GM18873 (cell line): ENCODE results near the gene STX1B.

Source experiments
- ATAC-seq: cut with Tn5 transposase; IDR thresholded peaks from one replicate; pipeline ENCODE4 v1.9.1; 2021; ENCODE audit warnings: mild to moderate bottlenecking, moderate library complexity, moderate number of reproducible peaks; ENCODE audit not compliant: unreplicated experiment, low FRiP score

STX1B gene

DNA sequence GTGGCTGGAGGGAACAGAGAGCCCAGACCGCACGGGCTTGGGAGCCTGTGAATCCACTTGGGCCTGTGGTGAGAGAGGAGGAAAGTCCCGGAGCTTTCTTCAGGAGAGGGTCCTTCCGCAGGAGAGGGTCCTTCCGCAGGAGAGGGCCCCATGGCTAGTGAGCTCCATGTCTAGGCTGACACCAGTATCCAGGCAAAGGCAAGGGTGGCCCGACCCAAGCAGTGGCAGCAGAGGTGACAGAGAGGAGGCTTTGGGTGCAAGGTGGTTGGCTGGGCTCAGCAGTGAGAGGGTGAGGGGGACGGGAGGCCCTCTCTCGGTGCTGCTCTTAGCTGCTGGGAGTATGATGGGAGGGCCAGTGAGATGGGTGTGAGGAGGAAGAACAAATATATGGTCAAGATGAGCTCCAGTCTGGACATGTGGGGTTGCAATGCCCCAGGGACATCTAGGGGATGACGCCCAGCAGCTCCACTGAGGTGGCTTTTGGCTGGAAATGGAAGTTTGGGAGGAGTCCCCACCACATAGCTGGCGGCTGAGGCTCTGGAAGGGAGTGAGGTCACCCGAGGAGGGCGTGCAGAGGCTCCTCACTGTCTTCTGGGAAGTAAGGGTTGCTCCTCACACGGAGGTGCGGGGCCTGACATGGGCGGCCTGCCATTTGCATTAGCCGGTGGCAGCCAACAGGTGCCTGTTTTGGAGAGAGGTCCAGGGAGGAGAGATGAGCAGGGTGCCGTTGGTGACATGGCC lies 27.7 kb downstream of the STX1B start:
- ATAC-seq: no peak

DNA sequence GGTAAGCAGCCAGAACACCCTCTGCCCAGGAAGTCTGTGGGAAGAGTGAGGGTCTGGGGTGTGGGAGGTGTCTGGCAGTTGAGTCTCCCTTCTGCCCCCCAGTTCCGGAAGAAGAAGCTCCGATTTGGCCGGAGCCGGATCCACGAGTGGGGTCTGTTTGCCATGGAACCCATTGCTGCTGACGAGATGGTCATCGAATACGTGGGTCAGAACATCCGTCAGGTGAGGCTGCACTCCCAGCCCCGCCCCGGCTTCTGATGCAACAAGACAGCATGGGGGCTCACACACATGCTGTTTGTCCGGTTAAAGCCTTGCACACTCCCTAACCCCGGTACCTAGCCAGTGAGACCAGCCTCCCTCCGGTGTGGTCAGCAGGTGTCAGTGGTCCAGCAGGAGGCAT lies 29.5 kb downstream of the STX1B start:
- ATAC-seq: no peak

DNA sequence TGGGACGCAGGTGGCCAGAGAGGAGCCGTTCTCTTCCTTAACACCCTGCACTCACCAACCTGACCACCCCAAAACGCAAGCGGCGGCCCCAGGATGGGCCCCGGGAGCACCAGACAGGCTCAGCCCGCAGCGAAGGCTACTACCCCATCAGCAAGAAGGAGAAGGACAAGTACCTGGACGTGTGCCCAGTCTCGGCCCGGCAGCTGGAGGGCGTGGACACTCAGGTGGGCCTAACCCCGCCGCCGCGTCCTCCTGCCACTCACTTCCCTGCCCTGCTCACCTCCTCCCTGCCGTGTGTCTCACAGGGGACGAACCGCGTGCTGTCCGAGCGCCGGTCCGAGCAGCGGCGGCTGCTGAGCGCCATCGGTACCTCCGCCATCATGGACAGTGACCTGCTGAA lies 30.0 kb downstream of the STX1B start:
- ATAC-seq: no peak

DNA sequence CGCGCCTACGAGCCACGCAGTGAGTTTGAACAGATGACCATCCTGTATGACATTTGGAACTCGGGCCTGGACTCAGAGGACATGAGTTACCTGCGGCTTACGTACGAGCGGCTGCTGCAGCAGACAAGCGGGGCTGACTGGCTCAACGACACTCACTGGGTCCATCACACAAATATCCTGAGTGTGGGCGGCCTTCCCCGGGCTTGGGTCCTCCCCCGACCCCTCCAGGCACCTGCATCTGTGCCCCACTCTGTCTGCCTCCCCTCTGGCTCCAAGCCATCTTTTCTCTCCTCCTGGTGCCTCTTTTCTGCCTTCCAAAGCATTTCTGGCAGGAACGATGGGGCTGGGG lies 30.4 kb downstream of the STX1B start:
- no peak for ATAC-seq

DNA sequence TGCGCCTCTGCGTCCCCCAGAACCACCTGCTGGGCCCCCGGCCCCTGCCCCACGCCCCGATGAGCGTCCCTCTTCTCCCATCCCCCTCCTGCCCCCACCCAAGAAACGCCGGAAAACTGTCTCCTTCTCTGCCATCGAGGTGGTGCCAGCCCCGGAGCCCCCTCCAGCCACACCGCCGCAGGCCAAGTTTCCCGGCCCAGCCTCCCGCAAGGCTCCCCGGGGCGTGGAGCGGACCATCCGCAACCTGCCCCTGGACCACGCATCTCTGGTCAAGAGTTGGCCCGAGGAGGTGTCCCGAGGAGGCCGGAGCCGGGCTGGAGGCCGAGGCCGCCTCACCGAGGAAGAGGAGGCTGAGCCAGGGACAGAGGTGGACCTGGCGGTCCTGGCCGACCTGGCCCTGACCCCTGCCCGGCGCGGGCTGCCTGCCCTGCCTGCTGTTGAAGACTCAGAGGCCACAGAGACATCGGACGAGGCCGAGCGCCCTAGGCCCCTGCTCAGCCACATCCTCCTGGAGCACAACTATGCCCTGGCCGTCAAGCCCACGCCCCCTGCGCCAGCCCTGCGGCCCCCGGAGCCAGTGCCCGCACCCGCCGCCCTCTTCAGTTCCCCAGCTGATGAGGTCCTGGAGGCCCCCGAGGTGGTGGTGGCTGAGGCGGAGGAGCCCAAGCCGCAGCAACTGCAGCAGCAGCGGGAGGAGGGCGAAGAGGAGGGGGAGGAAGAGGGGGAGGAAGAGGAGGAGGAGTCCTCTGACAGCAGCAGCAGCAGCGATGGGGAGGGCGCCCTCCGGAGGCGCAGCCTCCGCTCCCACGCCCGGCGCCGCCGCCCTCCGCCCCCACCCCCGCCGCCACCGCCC lies 31.0 kb downstream of the STX1B start:
- no peak for ATAC-seq

- ATAC-seq: no peak
These were observed 32.9 kb downstream of the STX1B start for GRCh38 chr16:30977502-30977901.

DNA sequence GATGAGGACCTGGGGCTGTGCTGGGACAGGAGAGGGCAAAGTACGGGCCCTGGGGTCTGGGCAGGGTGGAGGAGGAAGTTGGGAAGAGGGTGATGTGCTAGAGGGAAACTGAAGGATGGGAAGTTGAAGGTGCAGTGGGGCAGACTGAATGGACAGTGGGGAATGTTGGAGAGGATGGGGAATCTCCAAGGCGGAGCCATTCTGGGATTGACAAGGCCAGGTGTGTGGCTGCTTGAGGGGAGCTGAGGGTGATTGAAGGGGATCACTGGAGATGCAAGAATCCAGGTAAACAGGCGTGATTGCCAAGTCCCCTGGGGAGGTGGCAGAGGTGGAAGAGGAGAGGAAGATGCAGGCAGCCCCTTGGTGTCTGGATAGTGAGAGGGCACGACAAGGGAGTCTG lies 34.0 kb downstream of the STX1B start:
- ATAC-seq: no peak

GRCh38 chr16:30974348-30974747 lies 36.1 kb downstream of the STX1B start:
- no peak for ATAC-seq

DNA sequence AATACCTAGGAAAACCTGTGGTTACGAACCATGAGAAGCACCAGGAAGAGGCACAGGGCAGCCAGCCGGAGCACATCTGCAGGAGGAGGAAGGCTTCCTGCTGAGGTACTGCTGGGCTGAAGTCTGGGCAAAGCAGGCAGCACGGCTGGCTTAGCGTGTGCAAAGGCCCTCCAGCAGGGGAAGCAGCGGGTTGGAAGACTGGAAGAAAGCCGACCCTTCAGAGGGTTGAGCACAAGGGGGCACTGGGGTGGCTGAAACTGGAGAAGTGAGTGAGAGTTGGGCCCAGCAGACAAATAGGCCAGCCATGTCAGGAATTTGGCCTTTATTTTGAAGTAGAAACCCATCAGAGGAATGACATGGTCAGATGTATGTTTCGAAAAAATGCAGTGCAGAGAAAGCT lies 37.6 kb downstream of the STX1B start:
- ATAC-seq: no peak

DNA sequence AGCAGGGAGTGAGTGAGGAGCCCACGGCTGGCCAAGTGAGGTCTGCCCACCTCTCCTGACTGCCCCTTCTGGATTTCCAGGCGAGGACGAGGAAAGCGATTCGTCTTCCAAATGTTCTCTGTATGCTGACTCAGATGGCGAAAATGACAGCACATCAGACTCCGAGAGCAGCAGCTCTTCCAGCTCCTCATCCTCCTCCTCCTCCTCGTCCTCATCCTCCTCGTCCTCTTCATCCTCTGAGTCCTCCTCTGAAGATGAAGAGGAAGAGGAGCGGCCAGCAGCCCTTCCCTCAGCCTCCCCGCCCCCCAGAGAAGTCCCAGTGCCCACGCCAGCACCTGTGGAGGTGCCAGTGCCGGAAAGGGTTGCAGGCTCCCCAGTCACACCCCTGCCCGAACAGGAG lies 39.1 kb downstream of the STX1B start:
- no peak for ATAC-seq

DNA sequence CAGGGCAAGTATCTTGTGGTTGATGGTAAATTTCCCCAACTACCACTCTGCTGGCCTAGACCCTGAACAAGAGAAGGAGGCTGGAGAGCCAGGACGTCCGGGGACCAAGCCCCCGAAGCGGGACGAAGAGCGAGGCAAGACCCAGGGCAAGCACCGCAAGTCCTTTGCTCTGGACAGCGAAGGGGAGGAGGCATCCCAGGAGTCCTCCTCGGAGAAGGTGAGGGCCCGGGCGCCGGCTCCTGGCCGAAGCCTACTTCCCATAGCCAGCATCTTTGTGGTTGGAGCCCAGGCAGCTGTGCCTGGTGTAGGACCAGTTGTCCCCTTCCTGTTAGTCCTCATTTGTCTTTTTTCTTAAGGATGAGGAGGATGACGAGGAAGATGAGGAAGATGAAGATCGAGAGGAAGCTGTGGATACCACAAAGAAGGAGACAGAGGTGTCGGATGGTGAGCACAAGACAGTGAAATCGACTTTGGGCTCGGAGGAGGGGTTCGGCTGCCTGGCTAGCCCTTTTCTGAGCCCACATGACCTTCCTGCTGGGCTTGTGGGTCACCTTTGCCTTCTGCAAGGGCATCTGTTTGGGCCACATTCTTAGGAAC lies 41.1 kb downstream of the STX1B start:
- ATAC-seq: no peak

- no peak for ATAC-seq
These were observed 42.6 kb downstream of the STX1B start for GRCh38 chr16:30967795-30968194.

- ATAC-seq: no peak
These were observed 44.3 kb downstream of the STX1B start for GRCh38 chr16:30966033-30966619.

GRCh38 chr16:30965436-30965835 lies 45.0 kb downstream of the STX1B start:
- no peak for ATAC-seq

GRCh38 chr16:30964574-30965226 lies 45.7 kb downstream of the STX1B start:
- ATAC-seq: no peak

DNA sequence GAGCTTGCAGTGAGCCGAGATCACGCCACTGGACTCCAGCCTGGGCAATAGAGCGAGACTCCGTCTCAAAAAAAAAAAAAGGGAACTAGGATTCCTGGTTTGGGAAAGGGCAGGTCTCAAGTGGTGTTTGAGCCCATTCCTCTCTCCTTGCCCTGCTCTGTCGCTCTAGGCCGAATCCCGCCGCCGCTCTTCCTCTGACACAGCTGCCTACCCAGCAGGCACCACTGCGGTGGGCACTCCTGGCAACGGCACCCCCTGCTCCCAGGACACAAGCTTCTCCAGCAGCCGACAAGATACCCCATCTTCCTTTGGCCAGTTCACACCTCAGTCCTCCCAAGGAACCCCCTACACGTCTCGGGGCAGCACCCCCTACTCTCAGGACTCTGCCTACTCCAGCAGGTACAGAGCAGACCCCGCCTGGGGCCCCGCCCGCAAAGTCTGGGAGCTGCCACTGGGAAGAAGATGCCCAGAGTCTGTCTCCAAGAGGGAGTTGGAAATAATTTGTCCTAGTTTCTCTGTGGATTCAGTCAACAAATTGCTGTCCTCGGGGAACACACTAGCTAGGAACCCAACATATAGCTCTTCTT lies 46.4 kb downstream of the STX1B start:
- no peak for ATAC-seq

DNA sequence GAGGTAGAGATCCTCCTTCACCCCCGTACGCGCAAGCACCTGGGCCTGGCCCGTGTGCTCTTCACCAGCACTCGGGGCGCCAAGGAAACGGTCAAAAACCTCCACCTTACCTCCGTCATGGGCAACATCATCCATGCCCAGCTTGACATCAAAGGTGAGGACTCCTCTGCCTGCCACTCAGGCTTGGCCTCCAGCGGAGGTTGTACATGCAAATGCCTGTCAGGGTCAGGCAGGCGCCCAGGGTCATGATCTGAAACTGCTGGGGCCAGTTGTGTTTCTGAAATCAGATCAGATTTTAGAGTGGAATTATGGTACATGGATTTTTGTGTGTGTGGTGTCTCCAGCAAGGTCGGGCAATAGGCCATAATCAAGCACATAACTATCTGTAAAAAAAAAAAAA lies 49.1 kb downstream of the STX1B start:
- no peak for ATAC-seq

- ATAC-seq: no peak
These were observed 52.0 kb downstream of the STX1B start for GRCh38 chr16:30958175-30959079.

DNA sequence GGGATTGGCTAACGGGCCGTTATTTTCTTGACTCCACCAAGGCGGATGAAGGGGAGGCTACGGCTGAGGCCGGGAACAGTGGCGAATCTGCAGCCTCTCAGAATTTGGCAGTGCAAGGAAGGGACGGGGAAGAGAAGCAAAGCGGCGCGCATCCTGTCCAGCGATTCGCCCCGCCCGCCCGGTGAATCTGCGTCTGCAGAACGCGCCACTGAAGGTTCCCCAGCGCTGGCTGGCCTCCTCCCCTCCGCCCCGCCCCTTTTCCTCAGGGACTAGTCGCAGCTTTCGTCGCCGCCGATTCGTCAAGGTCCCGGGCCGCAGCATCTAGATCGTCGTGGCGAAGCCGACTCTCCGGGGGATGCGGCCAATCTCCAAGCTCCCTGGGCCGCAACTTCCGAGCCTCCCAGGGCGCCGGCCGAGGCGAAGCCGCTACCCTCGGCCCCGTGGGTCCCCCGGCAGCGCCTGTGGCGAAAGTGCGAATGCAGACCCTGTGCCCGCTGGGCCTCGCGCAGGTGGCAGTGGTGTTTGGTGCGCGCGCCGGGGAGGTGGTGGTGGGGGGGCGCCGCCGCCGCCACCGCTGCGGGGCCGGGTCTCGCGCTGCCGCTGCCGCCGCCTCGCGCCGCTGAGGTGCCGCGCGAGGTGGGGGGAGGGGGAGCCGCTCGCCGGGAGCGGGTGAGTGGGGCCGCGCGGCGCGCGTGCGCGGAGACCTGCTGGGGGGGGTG lies 52.8 kb downstream of the STX1B start, which contains the start of gene SETD1A:
SETD1A (plus strand) TSS at position 299 of the 719 bp plus-strand sequence. CDS start 978 bp downstream, outside the sequence.
- peak; percentile 36 for ATAC-seq
